ENCODE results near the gene ASTN2. TPM values are rescaled to one million over a fixed set of nuclear protein-coding genes. Genes with fewer than 3 reads are reported as not detected.

The ASTN2 gene
- total and polyA plus RNA-seq, 12 donors, result 1.9 to 11.1 (median 4.0) TPM

DNA sequence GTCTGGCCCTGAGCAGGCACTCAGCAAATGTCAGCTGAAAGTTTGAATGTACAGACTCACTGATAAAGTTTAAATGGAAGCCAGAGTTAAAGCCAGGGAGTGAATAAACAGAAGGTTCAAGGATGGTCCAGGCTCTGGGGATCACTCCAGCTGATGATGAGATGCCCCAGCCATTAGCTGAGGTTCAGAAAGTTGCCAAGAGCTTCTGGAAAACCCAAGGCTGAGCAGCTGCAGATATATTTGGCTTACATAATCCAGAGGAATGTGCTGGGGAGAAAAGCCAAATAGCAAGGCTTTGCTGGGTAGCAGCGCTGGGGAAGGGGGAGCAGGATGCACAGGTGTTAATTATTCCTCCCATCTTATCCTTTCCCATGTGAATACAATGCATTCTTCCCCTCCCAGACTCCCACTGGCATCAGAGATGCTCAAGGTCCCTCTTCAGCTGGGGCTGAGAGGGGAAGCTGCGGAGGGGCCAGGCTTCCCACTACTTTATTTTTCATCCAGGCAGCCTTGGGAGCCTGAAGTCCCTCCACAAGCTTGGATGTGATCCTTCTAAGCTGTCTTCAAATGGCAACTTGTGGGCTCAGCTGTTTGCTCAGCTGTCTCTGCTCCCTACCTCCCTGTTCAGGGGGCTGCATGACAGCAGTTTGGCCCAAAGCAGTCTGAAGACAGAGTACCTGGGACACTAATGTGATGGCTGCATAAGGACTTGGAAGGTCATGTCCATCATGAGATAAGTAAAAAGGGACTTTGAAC is 386.6 kb downstream of the ASTN2 start:
- DNase-seq (no peak), ATAC-seq (peak in 7 of 8 donors; percentile 17 to 53 (median 34))
- H3K27me3 ChIP-seq, result no peaks in the 10 kb centered on the region
- no peaks in the 10 kb centered on the region for H3K36me3 ChIP-seq
- TF ChIP-seq, protein P1, sequence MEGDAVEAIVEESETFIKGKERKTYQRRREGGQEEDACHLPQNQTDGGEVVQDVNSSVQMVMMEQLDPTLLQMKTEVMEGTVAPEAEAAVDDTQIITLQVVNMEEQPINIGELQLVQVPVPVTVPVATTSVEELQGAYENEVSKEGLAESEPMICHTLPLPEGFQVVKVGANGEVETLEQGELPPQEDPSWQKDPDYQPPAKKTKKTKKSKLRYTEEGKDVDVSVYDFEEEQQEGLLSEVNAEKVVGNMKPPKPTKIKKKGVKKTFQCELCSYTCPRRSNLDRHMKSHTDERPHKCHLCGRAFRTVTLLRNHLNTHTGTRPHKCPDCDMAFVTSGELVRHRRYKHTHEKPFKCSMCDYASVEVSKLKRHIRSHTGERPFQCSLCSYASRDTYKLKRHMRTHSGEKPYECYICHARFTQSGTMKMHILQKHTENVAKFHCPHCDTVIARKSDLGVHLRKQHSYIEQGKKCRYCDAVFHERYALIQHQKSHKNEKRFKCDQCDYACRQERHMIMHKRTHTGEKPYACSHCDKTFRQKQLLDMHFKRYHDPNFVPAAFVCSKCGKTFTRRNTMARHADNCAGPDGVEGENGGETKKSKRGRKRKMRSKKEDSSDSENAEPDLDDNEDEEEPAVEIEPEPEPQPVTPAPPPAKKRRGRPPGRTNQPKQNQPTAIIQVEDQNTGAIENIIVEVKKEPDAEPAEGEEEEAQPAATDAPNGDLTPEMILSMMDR (IDR thresholded peaks at IDR 0.05), result no peak
- no peaks in the 10 kb centered on the region for H3K9me3 ChIP-seq
- H3K27ac ChIP-seq, result no peak overlapping the region
- 35 to 36% methylated on average over 2 of the region's 2 CpGs for WGBS, 2 donors
- H3K4me1 ChIP-seq, result peaks cover 0 to 4% (median 0%) of the 10 kb centered on the region in 9 donors
- intact Hi-C loops (cut with DNase I), result loop anchor here in 1 of 10 donors (10.0 kb wide), 1 partner anchor 57 kb away; no protein-coding TSS in a partner anchor
- no peak overlapping the region for H3K4me3 ChIP-seq

DNA sequence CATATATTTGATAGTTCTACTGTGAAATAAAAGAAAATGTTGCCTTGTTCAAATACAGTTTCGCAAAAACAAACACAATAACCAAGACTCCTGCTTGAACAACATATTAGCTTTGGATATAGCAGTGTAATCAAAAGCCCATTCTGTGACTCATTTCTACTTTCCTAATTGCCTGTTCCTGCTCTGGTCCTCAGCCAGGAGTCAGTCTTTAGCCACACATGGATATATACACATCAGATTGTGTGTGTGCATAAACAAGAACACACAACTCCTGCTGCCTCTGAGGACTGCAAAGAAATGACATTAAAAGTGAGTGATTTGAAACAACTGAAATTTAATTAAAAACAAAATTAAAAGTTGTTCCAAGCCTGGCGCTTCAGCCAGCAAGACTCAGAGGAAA is 393.0 kb downstream of the ASTN2 start:
- no peaks in the 10 kb centered on the region for H3K36me3 ChIP-seq
- no peak for DNase-seq
- WGBS, 2 donors, result 93 to 96% methylated on average over 2 of the region's 2 CpGs
- no peak overlapping the region for H3K4me3 ChIP-seq
- no peak overlapping the region for H3K27ac ChIP-seq
- TF ChIP-seq, protein P1 (IDR thresholded peaks at IDR 0.05), result no peak
- no peaks in the 10 kb centered on the region for H3K4me1 ChIP-seq
- no peak for ATAC-seq
- H3K9me3 ChIP-seq, result no peaks in the 10 kb centered on the region
- peaks cover 0 to 8% (median 0%) of the 10 kb centered on the region in 7 donors for H3K27me3 ChIP-seq
- intact Hi-C loops (cut with DNase I), result loop anchor here in 1 of 10 donors (10.0 kb wide), 1 partner anchor 63 kb away; no protein-coding TSS in a partner anchor

DNA sequence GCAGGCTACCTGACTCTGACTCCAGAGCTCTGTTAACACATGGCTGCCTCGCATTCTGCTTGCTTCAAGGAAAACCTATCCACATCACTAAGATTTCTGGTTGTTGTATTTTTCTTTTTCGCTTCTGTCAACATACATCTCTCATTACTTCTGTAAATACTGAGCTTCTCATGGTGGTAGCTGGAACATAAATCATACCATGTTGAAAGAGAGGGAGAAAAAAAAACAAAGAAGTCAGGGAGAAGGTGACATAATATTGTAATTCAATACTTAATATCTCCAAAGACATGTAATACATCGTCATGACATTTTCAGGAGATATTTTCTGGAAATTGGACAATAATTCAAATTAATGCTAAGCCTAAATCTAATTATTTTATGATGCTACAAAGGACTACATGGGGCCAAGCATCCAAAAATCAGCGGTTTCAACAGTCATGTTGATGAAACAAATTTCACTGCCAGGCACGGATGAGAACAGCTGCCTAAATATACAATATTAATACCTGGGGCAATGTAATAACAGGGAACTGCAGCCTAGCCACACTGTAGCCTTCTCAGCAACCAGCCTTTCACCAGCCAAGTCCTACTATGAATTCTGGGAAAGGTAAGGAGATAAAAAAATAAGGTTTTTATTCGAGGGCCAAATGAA is 395.8 kb downstream of the ASTN2 start:
- no peaks in the 10 kb centered on the region for H3K4me1 ChIP-seq
- WGBS, 2 donors, result 71 to 72% methylated on average over 6 of the region's 6 CpGs
- no peaks in the 10 kb centered on the region for H3K36me3 ChIP-seq
- intact Hi-C loops (cut with DNase I), result no loop called here
- H3K4me3 ChIP-seq, result no peak overlapping the region
- no peak for DNase-seq
- peaks cover 0 to 8% (median 0%) of the 10 kb centered on the region in 7 donors for H3K27me3 ChIP-seq
- peaks cover 0 to 4% (median 0%) of the 10 kb centered on the region in 11 donors for H3K9me3 ChIP-seq
- no peak for ATAC-seq
- TF ChIP-seq, protein P1 (IDR thresholded peaks at IDR 0.05), result no peak
- no peak overlapping the region for H3K27ac ChIP-seq

DNA sequence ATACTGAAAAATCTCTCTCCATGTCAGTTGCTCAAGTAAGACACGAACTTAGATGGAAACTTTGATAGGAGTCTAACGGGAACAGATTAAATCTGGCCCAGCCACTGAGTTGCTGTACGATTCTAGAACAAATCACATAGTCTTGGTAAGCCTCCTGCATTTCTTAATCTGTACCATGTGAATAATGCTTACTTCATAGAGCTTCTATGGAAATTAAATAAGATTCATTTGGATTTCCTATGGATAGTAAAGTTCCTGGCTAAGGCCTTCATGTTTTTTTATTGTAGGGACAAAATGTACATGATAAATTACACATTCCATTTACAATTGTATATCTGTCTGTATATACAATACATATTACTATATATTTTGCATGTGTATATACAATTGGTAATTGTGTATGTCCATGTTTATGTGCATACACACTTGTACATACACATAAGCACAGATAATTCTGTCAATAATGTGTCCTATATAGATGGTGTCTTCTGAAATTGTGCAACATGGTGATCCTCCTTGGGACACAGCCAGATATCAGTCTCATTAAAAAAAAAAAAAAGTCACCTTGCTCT is 397.4 kb downstream of the ASTN2 start:
- Histone ChIP-seq H3K36me3 (no peaks in the 10 kb centered on the region), H3K9me3 (peaks cover 0 to 4% (median 0%) of the 10 kb centered on the region in 11 donors), H3K27ac (no peak overlapping the region), H3K27me3 (peaks cover 0 to 8% (median 0%) of the 10 kb centered on the region in 7 donors), H3K4me1 (no peaks in the 10 kb centered on the region), H3K4me3 (no peak overlapping the region)
- TF ChIP-seq, protein P1 (IDR thresholded peaks at IDR 0.05), result no peak
- DNase-seq (no peak), ATAC-seq (no peak)
- intact Hi-C loops (cut with DNase I), result no loop called here
- WGBS, 2 donors, result 40 to 67% methylated on average over 3 of the region's 3 CpGs
